ENCODE measurements around the gene DSCAM. TPM values are rescaled to one million over a fixed set of nuclear protein-coding genes. Genes with fewer than 3 reads are reported as not detected.

DSCAM gene
- total RNA-seq, 1 experiment from 2014 or later: not detected

DNA sequence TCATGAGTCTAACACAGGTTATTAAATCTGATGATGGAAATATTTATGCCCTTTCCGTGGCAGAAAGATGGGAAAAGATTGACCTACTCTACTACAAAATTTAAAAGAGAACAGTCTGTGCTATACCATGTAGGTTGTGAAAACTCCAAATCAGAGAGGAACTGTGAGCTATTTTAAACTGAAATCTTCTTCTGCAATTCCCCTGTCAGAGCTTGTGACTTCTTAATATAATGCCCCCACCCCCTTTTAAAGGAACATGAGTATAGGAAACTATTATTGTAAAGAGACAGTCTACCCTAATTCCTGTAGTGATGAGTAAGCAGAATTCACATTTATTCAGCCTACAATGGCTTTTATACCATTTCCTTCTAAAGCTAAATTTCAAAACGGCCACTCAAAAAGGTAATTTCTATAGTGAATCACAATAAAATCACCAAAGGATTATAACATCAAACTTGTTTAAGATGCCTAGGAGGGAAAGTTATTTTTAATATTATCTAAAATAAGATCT lies 11.7 kb downstream of the DSCAM start:
- CTCF ChIA-PET: no interaction called here
- Histone ChIP-seq H3K9ac (ENCODE audit: low read length) (no peak overlapping the region), H3K79me2 (ENCODE audit: insufficient read depth, low read length) (no peaks in the 10 kb centered on the region), H3K9me2 (ENCODE audit: insufficient read depth) (no peaks in the 10 kb centered on the region), H3K27ac (ENCODE audit: low read depth, low read length) (no peak overlapping the region), H3K27me3 (ENCODE audit: insufficient read depth, low read length) (no peaks in the 10 kb centered on the region), H3K4me1 (ENCODE audit: control insufficient read depth in 1 of 2, insufficient read depth in 2 of 2, low read length in 2 of 2) (no peaks in the 10 kb centered on the region), H3K4me3 (replicated peaks in 1 of 2; ENCODE audit: low read depth in 1 of 2, low read length in 2 of 2) (no peak overlapping the region), H2AFZ (ENCODE audit: low read depth, low read length, poor library complexity, severe bottlenecking) (no peak overlapping the region), H3K4me2 (ENCODE audit: low read length) (no peak overlapping the region), H3K9me3 (ENCODE audit: control insufficient read depth in 1 of 2, insufficient read depth in 1 of 2, low read depth in 1 of 2, low read length in 2 of 2) (peaks cover 19 to 31% of the 10 kb centered on the region in 2 experiments; a peak in 2 of 4 replicates), H4K20me1 (ENCODE audit: insufficient read depth) (no peaks in the 10 kb centered on the region), H3K36me3 (ENCODE audit: control insufficient read depth in 1 of 2, insufficient read depth in 2 of 2, low read length in 2 of 2) (no peaks in the 10 kb centered on the region)
- POLR2A ChIA-PET: no interaction called here
- TF ChIP-seq EZH2 (IDR thresholded peaks at IDR 0.05) (no peak), EGR1 (IDR thresholded peaks at IDR 0.05; ENCODE audit: low read depth) (no peak)
- TF ChIP-seq, protein P1, sequence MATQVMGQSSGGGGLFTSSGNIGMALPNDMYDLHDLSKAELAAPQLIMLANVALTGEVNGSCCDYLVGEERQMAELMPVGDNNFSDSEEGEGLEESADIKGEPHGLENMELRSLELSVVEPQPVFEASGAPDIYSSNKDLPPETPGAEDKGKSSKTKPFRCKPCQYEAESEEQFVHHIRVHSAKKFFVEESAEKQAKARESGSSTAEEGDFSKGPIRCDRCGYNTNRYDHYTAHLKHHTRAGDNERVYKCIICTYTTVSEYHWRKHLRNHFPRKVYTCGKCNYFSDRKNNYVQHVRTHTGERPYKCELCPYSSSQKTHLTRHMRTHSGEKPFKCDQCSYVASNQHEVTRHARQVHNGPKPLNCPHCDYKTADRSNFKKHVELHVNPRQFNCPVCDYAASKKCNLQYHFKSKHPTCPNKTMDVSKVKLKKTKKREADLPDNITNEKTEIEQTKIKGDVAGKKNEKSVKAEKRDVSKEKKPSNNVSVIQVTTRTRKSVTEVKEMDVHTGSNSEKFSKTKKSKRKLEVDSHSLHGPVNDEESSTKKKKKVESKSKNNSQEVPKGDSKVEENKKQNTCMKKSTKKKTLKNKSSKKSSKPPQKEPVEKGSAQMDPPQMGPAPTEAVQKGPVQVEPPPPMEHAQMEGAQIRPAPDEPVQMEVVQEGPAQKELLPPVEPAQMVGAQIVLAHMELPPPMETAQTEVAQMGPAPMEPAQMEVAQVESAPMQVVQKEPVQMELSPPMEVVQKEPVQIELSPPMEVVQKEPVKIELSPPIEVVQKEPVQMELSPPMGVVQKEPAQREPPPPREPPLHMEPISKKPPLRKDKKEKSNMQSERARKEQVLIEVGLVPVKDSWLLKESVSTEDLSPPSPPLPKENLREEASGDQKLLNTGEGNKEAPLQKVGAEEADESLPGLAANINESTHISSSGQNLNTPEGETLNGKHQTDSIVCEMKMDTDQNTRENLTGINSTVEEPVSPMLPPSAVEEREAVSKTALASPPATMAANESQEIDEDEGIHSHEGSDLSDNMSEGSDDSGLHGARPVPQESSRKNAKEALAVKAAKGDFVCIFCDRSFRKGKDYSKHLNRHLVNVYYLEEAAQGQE (IDR thresholded peaks at IDR 0.05; ENCODE audit: low read depth): no peak
- DNase-seq (ENCODE audit: low read depth, low spot score): no peak
- no TSS peak for BruUV-seq (replicated peaks)
- ATAC-seq: no peak
- intact Hi-C loops (cut with micrococcal nuclease): no loop called here
- RAD21 ChIA-PET (ENCODE audit: low non-redundant PET in 1 of 2, low total read pairs in 2 of 2, uncharacterized antibody in 2 of 2, unreplicated experiment in 2 of 2): no interaction called here

DNA sequence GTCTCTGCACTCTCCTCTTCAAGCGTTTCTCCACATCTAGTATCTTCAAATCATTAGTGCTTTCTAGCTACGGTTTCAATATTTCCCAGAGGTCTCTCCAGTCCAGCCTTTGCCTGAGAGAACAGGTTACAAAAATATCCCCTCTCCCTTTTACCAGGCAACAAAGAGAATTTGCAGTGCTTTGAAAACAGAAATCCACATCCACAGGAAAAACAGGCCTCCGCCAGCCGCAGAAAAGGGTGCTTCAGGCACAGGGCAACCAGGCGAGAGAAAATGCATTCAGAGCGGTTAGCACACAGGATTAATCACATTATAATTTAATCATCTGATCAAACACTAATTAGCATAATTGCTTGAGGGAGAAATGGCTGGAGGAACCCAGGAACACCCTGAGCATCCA lies 13.8 kb downstream of the DSCAM start:
- H3K4me3 ChIP-seq (replicated peaks in 1 of 2; ENCODE audit: low read depth in 1 of 2, low read length in 2 of 2): no peak overlapping the region
- BruUV-seq (replicated peaks): no TSS peak
- H3K9me2 ChIP-seq (ENCODE audit: insufficient read depth): no peaks in the 10 kb centered on the region
- ChIA-PET RAD21 (ENCODE audit: low non-redundant PET in 1 of 2, low total read pairs in 2 of 2, uncharacterized antibody in 2 of 2, unreplicated experiment in 2 of 2) (no interaction called here), POLR2A (no interaction called here), CTCF (no interaction called here)
- H2AFZ ChIP-seq (ENCODE audit: low read depth, low read length, poor library complexity, severe bottlenecking): no peak overlapping the region
- H3K9me3 ChIP-seq (ENCODE audit: control insufficient read depth in 1 of 2, insufficient read depth in 1 of 2, low read depth in 1 of 2, low read length in 2 of 2): peaks cover 14 to 43% of the 10 kb centered on the region in 2 experiments; a peak in 2 of 4 replicates
- H3K79me2 ChIP-seq (ENCODE audit: insufficient read depth, low read length): no peaks in the 10 kb centered on the region
- DNase-seq (ENCODE audit: low read depth, low spot score) (no peak), ATAC-seq (no peak)
- intact Hi-C loops (cut with micrococcal nuclease): no loop called here
- H3K4me2 ChIP-seq (ENCODE audit: low read length): no peak overlapping the region
- no peaks in the 10 kb centered on the region for H3K27me3 ChIP-seq (ENCODE audit: insufficient read depth, low read length)
- H4K20me1 ChIP-seq (ENCODE audit: insufficient read depth): no peaks in the 10 kb centered on the region
- no peak overlapping the region for H3K9ac ChIP-seq (ENCODE audit: low read length)
- H3K4me1 ChIP-seq (ENCODE audit: control insufficient read depth in 1 of 2, insufficient read depth in 2 of 2, low read length in 2 of 2): no peaks in the 10 kb centered on the region
- H3K36me3 ChIP-seq (ENCODE audit: control insufficient read depth in 1 of 2, insufficient read depth in 2 of 2, low read length in 2 of 2): no peaks in the 10 kb centered on the region
- TF ChIP-seq JUND (IDR thresholded peaks at IDR 0.05) (no peak), RAD21 (IDR thresholded peaks at IDR 0.05; ENCODE audit: low read depth) (no peak), POLR2AphosphoS5 (IDR thresholded peaks at IDR 0.05; ENCODE audit: low read depth, low read length) (no peak), POLR2A (IDR thresholded peaks at IDR 0.05; ENCODE audit: borderline replicate concordance, extremely low read depth, insufficient read depth, insufficient read length) (no peak), SP1 (IDR thresholded peaks at IDR 0.05; ENCODE audit: low read depth) (no peak), EGR1 (IDR thresholded peaks at IDR 0.05; ENCODE audit: low read depth) (no peak), YY1 (IDR thresholded peaks at IDR 0.05; ENCODE audit: extremely low read depth, insufficient replicate concordance, low read depth, low read length) (no peak), FOSL1 (IDR thresholded peaks at IDR 0.05; ENCODE audit: low read depth) (no peak), CEBPB (IDR thresholded peaks at IDR 0.05; ENCODE audit: low read depth) (no peak), EZH2 (IDR thresholded peaks at IDR 0.05) (no peak)
- TF ChIP-seq, protein P2, sequence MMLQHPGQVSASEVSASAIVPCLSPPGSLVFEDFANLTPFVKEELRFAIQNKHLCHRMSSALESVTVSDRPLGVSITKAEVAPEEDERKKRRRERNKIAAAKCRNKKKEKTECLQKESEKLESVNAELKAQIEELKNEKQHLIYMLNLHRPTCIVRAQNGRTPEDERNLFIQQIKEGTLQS (IDR thresholded peaks at IDR 0.05): no peak
- TF ChIP-seq, protein P3, sequence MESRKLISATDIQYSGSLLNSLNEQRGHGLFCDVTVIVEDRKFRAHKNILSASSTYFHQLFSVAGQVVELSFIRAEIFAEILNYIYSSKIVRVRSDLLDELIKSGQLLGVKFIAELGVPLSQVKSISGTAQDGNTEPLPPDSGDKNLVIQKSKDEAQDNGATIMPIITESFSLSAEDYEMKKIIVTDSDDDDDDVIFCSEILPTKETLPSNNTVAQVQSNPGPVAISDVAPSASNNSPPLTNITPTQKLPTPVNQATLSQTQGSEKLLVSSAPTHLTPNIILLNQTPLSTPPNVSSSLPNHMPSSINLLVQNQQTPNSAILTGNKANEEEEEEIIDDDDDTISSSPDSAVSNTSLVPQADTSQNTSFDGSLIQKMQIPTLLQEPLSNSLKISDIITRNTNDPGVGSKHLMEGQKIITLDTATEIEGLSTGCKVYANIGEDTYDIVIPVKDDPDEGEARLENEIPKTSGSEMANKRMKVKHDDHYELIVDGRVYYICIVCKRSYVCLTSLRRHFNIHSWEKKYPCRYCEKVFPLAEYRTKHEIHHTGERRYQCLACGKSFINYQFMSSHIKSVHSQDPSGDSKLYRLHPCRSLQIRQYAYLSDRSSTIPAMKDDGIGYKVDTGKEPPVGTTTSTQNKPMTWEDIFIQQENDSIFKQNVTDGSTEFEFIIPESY (IDR thresholded peaks at IDR 0.05; ENCODE audit: extremely low read depth, insufficient replicate concordance, low read length): no peak
- H3K27ac ChIP-seq (ENCODE audit: low read depth, low read length): no peak overlapping the region

All from HCT116 (cell line).